Measurements from ENCODE around the gene MAGI3.
"Not testable (repeated sequence)": the region's sequence is repeated elsewhere in the genome, so short reads cannot be mapped to it uniquely, and the experiment has no call there.

MAGI3 gene

GRCh38 chr1:113399062-113399583 lies 8.8 kb downstream of the MAGI3 start:
- no peak for DNase-seq (ENCODE audit: low spot score)

GRCh38 chr1:113401067-113401466 lies 10.8 kb downstream of the MAGI3 start:
- DNase-seq (ENCODE audit: low spot score) = no peak

DNA sequence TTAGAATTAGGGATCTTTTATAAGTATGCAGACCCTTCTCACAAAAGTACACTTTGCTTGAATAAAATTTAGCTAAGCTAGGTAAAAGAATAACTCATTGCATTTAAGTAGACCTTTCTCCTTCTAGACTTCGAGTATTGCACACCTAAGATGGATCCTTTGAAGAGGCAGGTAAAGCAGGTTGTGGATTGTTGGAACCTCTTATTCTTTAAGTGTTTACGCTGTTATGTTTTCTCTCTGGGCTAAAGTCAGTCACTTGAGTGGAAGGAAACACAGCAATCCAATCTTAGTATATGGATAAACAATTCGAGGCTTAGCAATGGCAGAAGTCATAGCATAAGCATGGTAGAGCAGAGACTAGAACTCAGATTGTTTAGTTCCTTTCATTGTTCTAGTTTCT lies 11.4 kb downstream of the MAGI3 start:
- DNase-seq (ENCODE audit: low spot score) = no peak

GRCh38 chr1:113403065-113403464 lies 12.8 kb downstream of the MAGI3 start:
- no peak for DNase-seq (ENCODE audit: low spot score)

GRCh38 chr1:113405573-113405972 lies 15.3 kb downstream of the MAGI3 start:
- DNase-seq (ENCODE audit: low spot score) = no peak

DNA sequence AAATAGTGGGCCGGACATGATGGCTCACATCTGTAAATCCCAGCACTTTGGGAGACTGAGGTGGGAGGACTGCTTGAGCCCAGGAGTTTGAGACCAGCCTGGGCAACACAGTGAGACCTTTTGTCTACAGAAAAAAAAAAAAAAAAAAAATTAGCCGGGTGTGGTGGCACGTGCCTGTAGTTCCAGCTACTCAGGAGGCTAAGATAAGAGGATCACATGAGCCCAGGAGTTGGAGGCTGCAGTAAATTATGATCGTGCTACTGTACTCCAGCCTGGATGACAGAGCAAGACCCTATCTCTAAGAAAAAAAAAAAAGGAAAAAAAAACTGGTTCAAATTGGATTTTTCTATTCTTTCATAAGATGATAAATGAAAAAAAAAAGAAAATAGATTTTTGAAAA lies 15.8 kb downstream of the MAGI3 start:
- not testable (repeated sequence) for DNase-seq (ENCODE audit: low spot score)

GRCh38 chr1:113409363-113409762 lies 19.0 kb downstream of the MAGI3 start:
- no peak for DNase-seq (ENCODE audit: low spot score)

GRCh38 chr1:113412020-113412419 lies 21.7 kb downstream of the MAGI3 start:
- not testable (repeated sequence) for DNase-seq (ENCODE audit: low spot score)

GRCh38 chr1:113415310-113416070 lies 25.2 kb downstream of the MAGI3 start:
- DNase-seq (ENCODE audit: low spot score) = no peak

GRCh38 chr1:113416071-113416470 lies 25.8 kb downstream of the MAGI3 start:
- DNase-seq (ENCODE audit: low spot score) = not testable (repeated sequence)

- no peak for DNase-seq (ENCODE audit: low spot score)
Measured at GRCh38 chr1:113416496-113416895, 26.2 kb downstream of the MAGI3 start.

DNA sequence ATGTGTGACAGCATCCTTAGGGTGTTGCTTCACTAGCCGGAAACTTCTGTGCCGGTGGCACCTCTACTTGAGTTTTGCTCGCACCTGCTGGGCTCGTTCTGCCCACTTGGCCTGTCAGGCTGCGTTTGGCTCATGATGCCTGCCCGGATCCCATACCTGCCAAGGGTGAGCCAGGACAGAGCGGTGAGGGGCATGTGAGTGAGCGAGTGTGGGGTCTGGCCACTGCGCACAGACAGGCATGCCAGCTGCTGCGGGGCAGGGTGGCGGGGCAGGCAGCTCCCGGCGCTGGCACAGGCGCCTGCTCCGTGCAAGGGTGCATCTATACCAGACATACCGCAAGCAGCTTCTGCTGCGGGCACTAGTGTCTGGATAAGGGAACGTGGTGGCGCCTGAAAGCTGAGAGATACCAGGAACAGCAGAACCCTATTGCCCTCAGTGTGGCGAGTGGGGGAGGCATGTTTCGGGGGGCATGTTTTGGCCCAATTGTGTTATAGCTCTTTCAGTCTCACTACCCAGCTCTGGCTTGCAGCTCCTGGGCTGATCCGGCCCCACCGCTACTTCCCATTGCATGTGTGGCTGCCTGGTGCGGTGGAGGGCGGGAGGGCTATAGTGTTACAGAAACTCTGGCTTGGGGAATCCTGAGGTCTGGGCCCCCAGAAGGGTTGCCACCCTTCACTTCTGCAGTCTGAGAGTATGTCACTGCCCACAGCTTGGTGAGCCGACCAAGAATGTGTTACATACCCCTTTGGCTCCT lies 32.2 kb downstream of the MAGI3 start:
- DNase-seq (ENCODE audit: low spot score) = no peak

DNA sequence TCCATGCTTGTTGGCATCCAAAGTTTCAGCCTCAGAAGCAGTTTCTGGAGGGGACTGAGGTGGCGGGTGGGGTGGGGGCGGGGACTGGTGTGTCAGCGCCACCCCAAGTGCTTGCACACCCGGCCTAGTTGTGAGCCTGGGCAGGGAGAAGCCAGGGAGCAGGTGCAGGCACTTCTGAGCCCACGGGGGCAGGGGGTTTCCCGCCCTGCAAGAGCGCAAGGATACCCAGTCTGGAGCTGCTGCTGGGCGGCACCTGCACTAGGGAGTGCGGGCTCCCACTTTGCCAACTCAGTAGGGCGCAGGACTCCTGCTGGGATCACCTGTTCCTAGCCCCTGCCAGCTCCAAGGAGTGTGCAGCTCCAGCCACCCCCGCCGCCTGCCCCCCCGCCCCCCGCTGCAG lies 33.5 kb downstream of the MAGI3 start:
- DNase-seq (ENCODE audit: low spot score) = no peak

DNA sequence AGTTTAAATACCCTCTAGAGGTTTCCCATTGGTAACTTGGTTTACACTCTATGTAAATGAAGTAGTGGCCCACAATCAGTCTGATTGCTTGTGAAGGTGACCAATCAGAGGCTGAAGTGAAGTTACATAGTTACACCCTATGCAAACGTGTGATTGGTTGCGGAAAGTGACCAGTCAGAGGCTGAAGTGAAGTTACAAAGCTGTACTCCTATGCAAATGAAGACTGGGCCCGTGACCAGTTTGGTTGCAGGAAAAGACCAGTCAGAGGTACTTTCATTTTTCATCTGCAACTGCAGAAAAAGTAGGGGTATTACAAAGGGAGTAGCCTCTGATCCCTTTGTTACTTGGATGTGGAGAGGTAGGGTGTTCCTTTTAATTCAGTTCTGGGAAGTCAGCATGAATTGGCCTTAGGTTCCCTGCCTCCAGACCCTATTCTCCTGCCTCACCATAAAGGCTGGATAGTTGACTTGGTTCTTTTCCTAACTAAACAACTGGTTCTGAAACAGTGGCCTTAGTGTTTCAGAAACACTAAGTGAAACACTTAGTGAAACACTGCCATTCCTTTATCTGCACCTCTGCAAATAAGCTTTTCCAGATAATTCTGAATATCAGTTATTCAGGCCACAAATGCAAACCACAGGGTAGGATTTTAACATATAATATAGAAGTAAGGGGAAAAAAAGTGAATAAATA lies 39.3 kb downstream of the MAGI3 start:
- no peak for DNase-seq (ENCODE audit: low spot score)

- no peak for DNase-seq (ENCODE audit: low spot score)
Measured at GRCh38 chr1:113433184-113433583, 42.9 kb downstream of the MAGI3 start.

DNA sequence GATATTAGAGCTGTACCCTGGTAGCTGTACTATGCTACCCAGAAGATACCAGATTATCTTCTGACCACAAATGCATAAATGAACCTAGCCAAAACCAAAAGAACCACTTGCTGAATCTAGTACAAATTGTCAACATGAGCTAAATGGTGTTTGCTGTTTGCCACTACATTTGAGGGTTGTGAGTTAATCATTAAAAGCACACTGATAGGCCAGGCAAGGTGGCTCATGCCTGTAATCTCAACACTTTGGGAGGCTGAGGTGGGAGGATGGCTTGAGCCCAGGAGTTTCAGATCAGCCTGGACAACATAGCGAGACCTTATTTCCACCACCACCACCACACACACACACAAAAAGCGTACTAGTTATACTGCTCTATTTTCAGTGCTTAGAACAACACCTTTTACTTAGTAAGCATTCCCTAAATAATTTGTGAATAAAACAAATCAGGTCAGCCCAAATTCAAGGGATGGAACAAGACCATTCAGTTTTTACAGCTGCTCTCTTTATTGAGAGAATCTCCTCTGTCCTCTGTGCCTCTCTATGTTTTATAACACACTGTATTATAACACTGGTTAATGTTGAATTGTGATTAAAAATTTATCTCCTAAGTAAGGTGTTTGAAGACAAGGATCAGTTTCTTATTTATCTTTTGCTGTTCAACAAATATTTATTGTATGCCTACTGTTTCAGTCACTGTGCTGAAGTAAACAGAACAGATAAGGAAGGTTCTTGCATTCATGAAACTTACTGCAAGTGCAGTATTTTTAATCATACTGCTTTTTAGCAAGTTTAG lies 44.0 kb downstream of the MAGI3 start:
- DNase-seq (ENCODE audit: low spot score) = no peak

DNA sequence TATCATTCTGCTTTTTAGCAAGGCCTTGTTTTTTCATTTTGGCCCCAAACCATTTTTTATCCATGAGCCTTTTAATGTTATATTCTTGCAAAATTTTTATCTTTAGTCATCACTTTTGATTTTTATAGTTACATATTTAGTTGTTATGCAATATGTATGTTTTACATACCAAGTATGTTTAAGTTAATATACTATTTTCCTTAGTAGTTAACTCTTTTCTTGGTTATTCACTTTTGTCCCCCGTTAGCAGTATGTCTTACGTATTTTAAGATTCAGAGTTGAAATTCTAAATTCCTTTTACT lies 44.5 kb downstream of the MAGI3 start:
- DNase-seq (ENCODE audit: low spot score) = no peak

DNA sequence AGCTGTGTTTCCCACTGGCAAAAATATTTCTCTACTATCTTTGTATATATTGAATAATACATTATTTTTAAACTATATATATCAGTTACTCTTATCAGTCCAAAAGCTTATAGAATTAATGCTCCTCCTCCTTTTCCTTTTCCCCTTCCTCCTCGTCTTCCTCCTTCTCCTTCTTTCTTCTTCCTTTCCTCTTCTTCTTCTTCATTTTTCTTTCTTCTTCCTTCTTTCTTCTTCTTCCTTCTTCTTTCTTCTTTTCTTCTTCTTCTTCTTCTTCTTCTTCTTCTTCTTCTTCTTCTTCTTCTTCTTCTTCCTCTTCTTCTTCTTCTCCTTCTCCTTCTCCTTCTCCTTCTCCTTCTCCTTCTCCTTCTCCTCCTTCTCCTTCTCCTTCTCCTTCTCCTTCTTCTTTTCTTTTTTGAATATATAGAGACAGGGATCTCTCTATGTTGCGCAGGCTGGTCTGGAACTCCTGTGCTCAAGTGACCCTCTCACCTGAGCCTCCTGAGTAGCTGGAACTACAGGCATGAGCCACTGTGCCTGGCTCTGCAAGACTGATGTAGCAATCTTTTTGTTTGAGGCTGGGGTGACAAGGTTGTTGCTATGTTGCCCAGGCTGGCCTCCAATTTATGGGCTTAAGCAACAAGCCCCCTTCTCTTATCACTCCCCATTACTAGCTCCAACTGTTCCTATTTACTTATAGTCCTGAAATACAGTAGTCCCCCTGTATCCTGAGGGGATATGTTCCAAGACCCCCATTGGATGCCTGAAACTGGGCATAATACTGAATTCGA lies 47.4 kb downstream of the MAGI3 start:
- no peak for DNase-seq (ENCODE audit: low spot score)

DNA sequence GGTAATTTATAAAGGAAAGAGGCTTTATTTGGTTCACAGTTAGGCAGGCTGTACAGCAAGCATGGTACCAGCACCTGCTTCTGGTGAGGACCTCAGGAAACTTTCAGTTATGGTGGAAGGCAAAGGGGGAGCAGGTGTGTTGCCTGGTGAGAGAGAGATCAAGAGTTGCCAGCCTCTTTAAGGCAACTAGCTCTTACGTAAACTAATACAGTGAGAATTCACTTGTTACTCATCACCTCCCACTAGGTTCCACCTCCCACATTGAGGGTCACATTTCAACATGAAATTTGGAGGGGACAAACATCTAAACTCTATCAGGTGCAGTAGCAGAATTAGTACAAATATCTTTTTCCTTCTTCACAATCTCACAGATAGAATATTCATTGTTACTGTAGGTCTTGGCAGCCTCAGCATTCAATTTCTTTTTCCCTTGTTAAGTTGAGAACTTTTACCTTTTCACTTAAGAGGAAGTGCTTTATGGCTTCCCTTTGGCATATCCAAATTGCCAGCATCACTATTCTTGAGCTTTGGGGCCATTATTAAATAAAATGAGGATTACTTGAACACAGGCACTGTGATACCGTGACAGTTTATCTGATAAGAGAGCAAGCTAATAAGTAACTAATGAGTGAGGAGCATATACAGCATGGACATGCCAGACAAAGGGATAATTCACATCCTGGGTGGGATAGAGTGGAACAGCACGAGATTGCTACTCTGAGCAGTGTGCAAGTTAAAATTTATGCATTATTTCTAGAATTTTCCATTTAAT lies 48.4 kb downstream of the MAGI3 start:
- no peak for DNase-seq (ENCODE audit: low spot score)

DNA sequence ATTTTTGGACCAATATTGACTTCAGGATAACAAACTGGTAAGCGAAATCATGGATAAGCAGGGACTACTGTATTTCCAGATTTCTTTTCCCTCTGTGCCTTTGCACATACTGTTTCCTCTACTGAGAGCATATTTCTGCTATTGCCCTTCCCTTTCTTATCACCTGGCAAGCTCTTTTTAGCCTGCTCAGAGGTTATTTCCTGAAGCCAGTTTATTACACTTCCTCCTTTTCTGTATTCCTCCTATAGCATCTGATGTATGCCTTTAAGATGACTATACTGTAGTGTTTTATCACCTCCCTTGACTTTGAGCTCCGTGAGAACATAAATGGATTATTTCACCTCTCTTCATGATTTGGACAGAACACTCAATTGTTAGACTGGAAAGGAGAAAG lies 49.0 kb downstream of the MAGI3 start:
- DNase-seq (ENCODE audit: low spot score) = no peak

- DNase-seq (ENCODE audit: low spot score) = no peak
Measured at GRCh38 chr1:113442131-113442530, 51.8 kb downstream of the MAGI3 start.

Data from Ammon's horn (tissue), 1 donor.